PFSK-1 (cell line): Measurements from ENCODE around the gene SYNE2.

Experiments
- FOXP2 ChIP-seq: optimal IDR thresholded peaks from 2 replicates; pipeline ENCODE3; 2011; ENCODE audit warnings: borderline replicate concordance, control low read depth, inconsistent platforms; ENCODE audit not compliant: insufficient read depth; ENCODE audit errors: extremely low read length, extremely low read depth
- POLR2AphosphoS5 ChIP-seq: IDR thresholded peaks from 2 replicates; pipeline ENCODE4 v1.6.1; 2012; ENCODE audit warnings: low read depth, mild to moderate bottlenecking, control low read depth, low read length, moderate library complexity
- REST ChIP-seq, 2 experiments: IDR thresholded peaks; 2 replicates each; pipeline versions ENCODE4 v1.6.1 to v1.8.0; 2011 to 2012; ENCODE audit warnings: low read depth in 2 of 2, low read length in 2 of 2, control low read depth in 1 of 2, inconsistent platforms in 1 of 2, mild to moderate bottlenecking in 1 of 2, moderate library complexity in 1 of 2; ENCODE audit not compliant: insufficient read depth in 1 of 2
- SIN3A ChIP-seq: IDR thresholded peaks from 2 replicates; pipeline ENCODE4 v1.6.1; 2012; ENCODE audit warnings: mild to moderate bottlenecking, low read length, moderate library complexity, borderline replicate concordance; ENCODE audit not compliant: insufficient read depth
- TAF1 ChIP-seq: IDR thresholded peaks from 2 replicates; pipeline ENCODE4 v1.6.1; 2012; ENCODE audit warnings: low read length, control low read depth, borderline replicate concordance; ENCODE audit not compliant: insufficient read depth

SYNE2 gene

DNA sequence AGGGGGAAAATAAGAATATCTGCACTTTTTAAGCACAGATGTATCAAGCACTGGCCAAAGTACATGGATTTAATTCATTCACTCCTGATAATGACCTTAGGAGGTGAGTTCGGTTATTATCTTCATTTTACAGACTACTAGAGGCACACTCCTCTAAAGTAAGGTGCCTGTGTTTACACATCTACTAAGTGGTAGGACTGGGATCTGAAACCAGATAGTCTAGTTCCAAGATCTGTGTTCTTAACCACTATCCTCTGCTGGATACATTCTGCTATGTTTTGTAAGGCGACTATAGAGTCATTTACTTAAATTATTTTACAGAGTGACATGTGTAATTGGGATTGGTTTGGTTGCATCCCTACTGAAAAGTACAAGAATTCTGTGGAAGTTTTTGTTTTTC is 266.1 kb downstream of the SYNE2 start:
- TF ChIP-seq FOXP2 (no peak), TAF1 (no peak), SIN3A (no peak), POLR2AphosphoS5 (no peak), REST (IDR thresholded peaks at IDR 0.05; ENCODE audit: insufficient read depth in 1 of 2, low read depth in 2 of 2, low read length in 2 of 2) (no peak)

- TF ChIP-seq REST (IDR thresholded peaks at IDR 0.05; ENCODE audit: insufficient read depth in 1 of 2, low read depth in 2 of 2, low read length in 2 of 2), result no peak
- no peak for TF ChIP-seq POLR2AphosphoS5
- no peak for TF ChIP-seq TAF1
- no peak for TF ChIP-seq FOXP2
- no peak for TF ChIP-seq SIN3A
These were observed 266.7 kb downstream of the SYNE2 start for GRCh38 chr14:64119500-64119899.

DNA sequence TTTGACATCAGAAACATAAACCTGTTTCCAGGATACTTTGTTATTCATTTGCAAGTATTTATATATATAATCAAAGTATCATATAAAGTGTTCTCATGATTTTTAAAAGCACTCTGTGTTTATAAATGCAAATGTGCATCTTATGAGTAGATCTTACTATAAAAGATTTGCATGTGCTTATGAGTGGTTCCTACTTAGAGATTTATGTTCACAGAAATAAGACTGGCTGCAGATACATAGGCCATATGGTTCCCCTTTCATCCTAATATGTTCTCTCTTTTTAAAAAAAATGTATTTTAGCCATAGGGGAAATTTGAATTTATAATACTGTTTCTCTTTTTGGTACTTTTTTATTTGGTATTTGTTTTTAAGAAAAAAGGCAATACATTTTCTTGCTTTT is 267.2 kb downstream of the SYNE2 start:
- TF ChIP-seq POLR2AphosphoS5 (no peak), FOXP2 (no peak), SIN3A (no peak), TAF1 (no peak), REST (IDR thresholded peaks at IDR 0.05; ENCODE audit: insufficient read depth in 1 of 2, low read depth in 2 of 2, low read length in 2 of 2) (no peak)

DNA sequence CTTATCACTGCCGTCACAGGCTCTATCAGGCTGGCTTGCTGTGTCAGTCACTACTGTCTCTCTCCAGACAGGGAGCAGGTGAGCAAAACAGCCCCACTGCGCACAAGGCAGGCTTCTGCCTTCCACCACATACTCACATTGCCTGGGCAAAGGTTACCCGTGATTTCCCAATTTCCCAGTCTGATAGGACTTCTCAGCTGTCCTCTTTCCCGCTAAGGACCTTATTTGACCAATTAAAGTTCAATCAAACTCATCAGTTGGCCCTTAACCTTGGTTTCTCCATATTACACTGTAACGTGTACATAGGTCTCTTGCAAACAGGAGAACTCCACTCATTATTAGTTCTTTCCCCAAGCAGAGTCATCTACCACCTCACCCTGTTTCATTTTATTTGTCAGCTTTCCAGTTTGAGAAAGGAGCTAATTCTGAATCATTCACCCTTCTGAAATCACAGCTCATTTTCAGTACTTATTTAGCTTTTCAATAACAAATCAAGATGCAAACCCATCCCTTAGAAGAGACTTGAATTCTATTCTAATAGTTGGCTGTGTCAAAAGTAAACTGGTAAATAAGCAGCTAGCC is 270.5 kb downstream of the SYNE2 start:
- no peak for TF ChIP-seq FOXP2
- TF ChIP-seq REST (IDR thresholded peaks at IDR 0.05; ENCODE audit: insufficient read depth in 1 of 2, low read depth in 2 of 2, low read length in 2 of 2), result no peak
- no peak for TF ChIP-seq POLR2AphosphoS5
- TF ChIP-seq SIN3A, result no peak
- TF ChIP-seq TAF1, result no peak

DNA sequence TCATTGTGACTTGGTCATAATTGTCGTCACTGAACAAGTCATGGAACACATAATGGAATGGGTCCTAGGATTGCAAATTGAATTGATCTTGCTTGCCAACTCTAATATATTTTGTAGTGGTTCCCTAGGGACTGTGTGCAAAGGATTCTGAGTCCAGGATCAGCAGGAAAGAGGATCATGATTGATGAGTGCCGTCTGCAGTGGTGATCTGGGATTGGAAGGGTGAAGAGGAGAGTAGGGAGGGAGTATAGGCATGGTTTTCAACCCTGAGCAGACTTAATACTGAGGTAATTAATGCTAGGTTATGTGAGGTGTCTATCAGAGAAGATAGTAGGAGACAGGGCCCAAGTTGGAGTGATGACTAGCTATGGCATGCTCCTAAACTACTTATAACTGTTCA is 272.5 kb downstream of the SYNE2 start:
- TF ChIP-seq POLR2AphosphoS5 (no peak), FOXP2 (no peak), TAF1 (no peak), SIN3A (no peak), REST (IDR thresholded peaks at IDR 0.05; ENCODE audit: insufficient read depth in 1 of 2, low read depth in 2 of 2, low read length in 2 of 2) (no peak)
